ENCODE results near the gene CMYA5.

GRCh38 chr5:79697222-79698170, 7.9 kb downstream of the CMYA5 start:
- TF ChIP-seq CTCF (IDR thresholded peaks at IDR 0.05; ENCODE audit: low read length) (no peak), EZH2 (optimal IDR thresholded peaks at IDR 0.05; ENCODE audit: low read depth, low read length) (no peak)

Data from MM.1S (cell line).